Mucosa of gallbladder (tissue), 1 donor: ENCODE measurements around the gene KHK. TPM values are rescaled to one million over a fixed set of nuclear protein-coding genes. Genes with fewer than 3 reads are reported as not detected.

Source experiments
- DNase-seq: peaks from one replicate; pipeline ENCODE4 v3.0.0-alpha.2; 2020; ENCODE audit warnings: low spot score
- total RNA-seq: library from RNA; stranded (reverse); gene quantifications from one replicate; pipeline ENCODE4 v1.2.1, GENCODE V29; 2021
- donor health status: DM: no; HTN: no; CAD: no.

KHK gene
- total RNA-seq = 6.1 TPM

DNA sequence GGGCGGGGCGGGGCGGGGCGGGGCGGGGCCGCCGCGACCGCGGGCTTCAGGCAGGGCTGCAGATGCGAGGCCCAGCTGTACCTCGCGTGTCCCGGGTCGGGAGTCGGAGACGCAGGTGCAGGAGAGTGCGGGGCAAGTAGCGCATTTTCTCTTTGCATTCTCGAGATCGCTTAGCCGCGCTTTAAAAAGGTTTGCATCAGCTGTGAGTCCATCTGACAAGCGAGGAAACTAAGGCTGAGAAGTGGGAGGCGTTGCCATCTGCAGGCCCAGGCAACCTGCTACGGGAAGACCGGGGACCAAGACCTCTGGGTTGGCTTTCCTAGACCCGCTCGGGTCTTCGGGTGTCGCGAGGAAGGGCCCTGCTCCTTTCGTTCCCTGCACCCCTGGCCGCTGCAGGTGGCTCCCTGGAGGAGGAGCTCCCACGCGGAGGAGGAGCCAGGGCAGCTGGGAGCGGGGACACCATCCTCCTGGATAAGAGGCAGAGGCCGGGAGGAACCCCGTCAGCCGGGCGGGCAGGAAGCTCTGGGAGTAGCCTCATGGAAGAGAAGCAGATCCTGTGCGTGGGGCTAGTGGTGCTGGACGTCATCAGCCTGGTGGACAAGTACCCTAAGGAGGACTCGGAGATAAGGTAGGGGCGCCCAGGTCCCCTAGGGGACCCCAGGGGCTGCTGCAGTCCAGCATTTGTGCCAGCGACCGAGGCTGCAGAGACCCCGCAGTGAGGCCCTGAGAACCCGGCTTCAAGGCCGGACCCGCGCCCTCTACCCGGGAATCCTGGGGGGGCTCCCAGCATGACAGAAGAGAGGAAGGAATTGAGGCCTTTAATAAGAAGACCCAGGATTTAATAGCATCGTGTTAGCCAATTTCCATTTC is at the start of gene KHK:
Gene KHK (plus strand): TSS at position 49 of the 870 bp plus-strand sequence. CDS start 488 bp downstream, at position 537.
- DNase-seq = peak; percentile 28

DNA sequence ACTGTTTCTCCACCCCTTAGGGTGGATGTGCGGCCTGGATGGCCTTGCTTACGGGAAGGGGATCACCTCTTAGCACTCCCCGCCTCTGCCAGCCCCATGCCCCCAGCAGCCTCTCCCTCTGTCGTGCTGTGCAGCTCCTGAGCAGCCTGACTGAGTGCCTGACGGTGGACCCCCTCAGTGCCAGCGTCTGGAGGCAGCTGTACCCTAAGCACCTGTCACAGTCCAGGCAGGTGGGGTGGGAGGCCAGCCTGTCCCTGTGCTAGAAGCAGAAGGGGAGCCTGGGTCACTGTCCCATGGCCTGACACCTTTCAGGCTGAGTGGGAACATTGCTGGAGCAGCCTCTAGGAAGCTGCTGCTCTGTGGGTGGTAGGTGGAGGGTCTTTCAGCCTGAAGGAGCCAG is 48.6 kb upstream of the KHK start:
- no peak for DNase-seq

DNA sequence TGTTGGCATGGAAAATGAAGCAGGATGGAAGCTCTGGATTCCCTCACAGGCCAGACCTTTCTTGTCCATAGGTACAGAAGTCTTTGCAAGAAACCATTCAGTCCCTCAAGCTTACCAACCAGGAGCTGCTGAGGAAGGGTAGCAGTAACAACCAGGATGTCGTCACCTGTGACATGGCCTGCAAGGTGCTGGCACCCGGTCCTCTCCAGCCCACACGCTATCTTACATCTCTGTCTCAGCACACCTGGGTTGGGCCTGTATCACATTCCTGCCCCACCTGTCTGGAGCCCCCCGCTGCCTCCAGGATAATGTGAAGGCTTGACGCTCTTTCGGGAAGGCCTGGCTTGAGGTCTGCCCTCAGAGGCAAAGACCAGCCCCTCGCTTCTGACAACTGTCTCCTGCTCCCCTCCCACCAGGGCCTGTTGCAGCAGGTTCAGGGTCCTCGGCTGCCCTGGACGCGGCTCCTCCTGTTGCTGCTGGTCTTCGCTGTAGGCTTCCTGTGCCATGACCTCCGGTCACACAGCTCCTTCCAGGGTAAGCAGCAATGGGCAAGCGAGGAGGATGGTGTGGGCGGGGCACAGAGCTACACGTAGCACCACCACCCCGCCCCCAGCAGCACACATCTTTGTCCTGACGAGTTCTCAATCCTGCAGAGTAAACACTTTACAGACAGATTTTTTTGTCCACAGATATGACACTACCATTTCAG is 47.8 kb upstream of the KHK start:
- no peak for DNase-seq

DNA sequence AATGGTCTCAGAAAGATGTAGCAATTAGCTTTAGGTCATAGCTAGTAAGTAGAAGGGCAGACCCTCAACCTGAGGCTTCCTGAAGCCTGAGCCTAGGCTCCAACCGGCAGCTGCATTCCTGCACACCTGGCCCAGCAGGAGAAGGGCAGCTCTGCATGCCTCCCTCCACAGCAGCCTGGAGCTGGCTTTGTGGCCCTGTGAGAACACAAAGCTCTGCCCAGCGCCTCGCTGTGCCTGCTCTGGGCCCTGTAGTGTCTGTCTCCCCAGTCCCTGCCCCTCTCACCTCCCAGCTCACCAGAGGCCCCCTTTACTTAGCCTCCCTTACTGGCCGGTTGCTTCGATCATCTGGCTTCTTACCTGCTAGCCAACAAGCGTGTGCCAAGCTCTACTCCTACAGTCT is 47.1 kb upstream of the KHK start:
- DNase-seq = no peak

DNA sequence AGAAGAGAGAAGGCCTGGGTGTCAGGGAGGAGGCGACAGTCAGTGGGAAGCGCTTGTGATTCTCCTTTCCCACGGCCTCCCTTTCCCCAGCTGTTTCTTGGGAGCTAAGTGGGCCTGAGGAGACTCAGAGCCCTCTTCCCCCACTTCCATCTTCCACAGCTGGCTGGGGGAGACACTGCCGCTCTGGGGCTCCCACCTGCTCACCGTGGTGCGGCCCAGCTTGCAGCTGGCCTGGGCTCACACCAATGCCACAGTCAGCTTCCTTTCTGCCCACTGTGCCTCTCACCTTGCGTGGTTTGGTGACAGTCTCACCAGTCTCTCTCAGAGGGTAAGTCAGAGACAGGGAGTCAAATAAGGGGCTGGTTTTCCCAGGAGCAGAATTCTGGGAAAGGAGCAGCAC is 46.7 kb upstream of the KHK start:
- DNase-seq = no peak

DNA sequence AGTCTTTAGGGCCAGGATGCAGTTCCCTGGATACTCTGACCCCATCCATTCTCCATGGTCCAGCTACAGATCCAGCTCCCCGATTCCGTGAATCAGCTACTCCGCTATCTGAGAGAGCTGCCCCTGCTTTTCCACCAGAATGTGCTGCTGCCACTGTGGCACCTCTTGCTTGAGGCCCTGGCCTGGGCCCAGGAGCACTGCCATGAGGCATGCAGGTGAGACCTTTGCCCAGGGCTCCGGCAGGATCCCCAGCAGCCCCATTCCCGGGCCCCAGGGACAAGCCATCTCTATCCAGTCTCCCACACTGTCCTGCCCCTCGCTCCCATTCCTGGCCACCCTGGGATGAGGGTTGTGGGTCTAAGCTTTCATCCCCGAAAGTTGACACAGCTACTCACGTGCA is 46.3 kb upstream of the KHK start:
- no peak for DNase-seq

DNA sequence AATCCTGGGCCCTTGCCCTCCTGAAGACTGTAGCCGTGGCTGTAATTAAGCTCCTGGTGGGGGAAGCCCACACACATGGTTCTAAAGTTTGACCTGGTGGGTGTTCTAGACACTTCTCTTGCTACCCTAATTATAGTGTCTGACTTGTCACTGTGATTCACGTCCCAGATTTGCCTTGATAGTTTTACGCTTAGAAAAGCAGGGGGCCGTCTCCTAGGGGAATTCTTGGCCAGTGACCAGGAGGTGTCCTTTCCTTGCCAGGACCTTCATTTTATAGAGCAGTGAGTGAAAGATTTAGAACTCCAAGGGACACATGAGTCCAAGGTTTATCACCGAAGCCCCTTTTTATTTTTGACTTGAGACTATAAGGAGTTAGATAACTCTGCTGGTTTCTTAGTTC is 44.8 kb upstream of the KHK start:
- no peak for DNase-seq

DNA sequence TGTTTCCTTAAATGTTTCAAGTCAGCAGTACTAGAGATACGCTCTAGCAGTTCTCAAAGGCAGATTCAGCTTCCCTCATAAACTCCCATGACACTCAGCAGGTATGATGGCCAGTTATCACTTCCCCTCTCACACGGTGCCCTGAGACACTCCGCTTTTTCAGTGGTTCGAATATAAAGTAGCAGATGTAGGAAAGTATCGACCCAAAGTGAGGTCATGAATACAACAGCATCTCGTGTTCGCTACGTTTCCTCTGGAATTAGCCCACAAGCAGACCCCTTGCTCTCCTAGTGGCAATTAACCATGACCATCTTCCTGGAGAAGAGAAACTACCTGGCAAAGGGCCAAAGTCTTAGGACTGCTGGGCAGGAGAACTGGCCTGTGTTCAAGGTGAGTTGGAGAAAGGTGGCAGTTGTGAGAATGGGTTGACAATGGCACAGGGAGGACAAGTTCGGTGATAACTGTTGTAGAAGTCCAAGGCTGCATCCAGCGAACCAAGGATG is 44.4 kb upstream of the KHK start:
- no peak for DNase-seq

DNA sequence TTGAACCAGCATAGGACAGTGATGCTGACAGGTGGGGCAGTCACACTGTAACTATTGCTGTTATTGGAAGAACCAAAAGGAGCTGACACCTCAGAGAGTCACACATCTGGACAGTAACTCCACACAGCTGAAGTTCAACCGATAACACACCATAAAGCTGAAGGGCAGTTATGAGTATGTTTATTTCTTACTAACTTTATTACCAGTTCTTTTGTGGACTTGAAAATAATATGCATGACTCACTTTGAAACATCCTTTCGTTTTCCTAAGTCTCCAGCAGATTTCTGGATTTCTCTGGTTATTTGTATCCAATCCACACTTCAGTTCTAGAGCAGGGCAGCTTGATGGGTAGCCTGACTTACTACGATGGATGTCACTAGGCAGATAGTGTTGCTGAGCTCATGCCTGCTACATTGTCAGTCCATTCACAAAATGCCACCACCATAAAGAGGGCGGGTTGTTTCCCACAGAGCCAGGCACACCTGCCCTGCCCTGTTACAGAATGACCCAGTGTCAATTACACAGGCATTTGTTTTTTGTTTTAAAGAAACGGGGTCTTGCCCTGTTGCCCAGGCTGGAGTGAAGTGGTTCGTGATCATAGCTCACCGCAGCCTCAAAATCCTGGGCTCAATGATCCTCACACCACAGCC is 43.5 kb upstream of the KHK start:
- no peak for DNase-seq

DNA sequence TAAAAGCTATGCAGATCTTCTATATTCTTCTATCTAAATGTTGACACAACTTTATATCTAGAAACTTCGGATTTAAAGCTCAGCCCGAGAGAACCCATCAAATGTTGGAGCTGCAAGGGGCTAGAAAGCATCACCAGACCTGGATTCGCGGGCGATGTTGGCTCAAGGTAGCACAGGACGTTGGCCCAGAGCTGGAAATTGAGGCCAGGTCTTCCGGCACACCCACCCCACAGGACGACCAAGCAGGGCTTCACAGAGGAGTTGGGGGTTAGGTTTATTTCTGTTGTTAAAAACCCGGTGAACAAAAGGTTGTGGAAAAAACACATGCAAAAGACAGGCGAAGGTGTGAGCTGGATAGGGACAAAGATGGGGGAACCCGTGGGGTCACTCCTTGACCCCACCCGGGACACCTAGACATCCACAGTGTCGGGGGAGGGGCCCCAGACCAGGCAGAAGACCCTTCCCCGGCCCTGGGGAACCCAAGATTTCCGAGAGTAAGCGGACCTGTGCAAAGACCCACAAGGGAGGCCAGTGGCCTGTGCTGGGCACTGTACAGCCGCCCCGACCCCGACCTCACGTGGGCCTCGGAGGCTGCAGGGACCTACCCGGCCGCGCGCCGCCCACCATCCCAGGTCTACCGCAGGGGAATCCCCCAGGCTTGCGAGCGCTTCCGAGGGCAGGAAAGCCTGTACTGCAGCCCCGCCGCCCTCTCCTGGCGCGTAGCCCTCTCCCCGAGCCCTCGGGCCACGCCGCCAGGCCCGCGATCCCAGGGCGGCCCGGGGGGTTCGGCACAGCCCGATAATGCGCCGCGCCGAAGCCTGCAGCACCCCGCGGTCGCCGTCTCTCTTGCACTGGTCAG is 36.9 kb upstream of the KHK start:
- no peak for DNase-seq

DNA sequence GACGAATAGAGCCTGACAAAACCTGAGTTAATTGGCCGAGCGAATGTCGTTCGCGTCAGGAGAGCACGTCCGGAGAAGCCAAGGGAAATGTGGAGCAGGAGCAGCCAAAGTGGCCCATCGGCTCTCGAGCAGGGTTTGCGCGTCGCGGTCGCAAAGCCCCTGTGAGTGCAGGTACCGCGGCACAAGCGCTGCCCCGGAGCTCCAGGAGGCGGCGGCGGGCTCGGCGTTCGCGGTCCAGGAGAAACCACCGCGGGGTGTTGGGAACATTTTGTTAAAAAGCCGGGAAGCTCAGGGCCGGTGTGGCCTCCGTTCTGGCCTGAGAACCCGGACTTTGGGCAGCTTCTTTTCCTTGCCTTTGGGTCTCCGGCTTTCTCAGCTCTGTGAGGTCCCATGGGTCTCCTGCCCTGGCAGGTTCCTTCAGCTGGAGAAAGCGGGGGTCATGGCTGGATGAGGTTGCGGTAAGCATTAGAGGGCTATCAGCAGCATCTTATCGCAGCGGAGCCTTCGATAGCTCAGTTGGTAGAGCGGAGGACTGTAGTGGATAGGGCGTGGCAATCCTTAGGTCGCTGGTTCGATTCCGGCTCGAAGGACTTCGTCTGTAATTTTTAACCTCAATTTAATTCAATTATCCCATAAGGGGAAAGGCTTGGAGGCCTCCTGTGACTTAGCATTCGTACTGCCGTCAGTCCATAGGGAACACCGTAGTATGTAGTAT is 36.1 kb upstream of the KHK start:
- peak; percentile 94 for DNase-seq

DNA sequence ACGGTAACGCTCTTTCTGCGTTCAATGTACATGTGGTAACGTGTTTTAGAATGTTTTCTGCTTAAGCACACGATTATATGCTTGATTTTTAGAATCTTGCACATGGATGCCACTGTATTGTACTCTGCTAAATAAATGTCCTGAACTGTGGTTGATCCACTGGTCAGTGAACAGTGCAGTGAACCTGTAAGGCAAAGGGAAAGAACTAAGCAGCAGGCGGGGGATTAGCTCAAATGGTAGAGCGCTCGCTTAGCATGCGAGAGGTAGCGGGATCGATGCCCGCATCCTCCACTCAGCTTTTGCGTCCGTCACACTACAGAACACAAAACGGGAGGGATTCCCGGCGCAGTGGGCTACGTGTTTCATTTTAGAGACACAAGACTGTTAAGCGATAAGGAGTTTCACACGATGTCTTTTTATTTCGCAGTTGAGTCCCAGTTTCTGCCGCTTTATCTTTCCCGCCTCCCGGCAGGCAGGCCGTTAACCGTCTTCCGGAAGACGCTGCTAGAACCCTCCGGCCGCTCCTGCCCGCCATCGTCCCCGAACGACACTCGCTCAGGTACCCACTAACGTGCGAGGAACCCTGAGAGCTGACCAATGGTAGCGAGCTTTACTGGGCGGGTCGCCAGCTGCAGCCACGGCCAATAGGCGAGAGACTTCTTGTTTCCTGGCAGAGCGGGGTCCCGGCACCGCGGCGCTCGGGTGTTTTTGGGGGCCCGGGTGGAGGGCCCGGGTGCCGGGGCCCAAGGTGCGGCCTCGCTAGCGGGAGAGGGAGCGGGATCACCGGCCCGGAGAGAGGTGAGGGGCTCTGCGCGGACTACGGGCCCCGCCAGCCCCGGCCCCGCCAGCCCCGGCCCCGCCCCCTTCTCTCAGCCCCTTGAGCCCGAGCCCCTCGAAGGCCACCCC is 35.3 kb upstream of the KHK start, which contains the start of gene AGBL5:
Gene AGBL5 (plus strand): TSS at position 673 of the 906 bp plus-strand sequence. CDS start 1,291 bp downstream, outside the sequence.
- peak; percentile 96 for DNase-seq

DNA sequence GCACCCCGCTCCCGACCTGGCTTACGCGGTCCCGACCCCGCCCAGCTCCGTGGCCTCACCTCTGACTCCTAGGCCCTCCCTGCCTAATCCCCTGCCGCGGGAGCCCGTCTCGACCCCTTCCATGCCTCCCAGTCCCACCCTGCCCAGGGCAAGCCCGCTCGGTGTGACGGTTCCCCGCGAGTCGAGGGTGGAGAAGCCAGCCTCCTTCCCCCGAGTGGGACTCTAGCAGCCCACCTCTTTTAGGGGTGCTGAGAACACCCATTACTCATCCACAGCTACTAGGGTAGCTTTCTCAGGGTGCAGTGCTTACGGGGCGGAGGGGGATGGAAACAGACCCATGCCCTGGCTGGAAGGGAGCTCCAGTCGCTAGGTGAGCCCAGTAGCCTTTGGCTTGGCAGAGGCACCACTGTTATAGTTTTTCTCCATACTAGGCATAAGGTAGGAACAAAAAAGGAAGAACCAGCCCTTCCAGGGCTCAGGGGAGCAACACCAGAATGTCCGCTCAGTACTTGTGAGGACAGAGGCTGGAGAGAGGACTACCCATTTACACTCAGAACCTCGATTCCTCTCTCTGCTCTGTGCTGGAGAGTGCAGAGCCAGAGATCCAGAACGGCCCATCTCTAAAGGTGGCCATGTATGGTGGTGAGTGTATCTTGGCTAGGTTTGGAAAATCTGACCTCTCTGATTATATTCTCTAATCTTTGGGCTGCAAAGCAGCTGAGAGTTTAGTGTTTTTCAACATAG is 34.5 kb upstream of the KHK start:
- DNase-seq = no peak

DNA sequence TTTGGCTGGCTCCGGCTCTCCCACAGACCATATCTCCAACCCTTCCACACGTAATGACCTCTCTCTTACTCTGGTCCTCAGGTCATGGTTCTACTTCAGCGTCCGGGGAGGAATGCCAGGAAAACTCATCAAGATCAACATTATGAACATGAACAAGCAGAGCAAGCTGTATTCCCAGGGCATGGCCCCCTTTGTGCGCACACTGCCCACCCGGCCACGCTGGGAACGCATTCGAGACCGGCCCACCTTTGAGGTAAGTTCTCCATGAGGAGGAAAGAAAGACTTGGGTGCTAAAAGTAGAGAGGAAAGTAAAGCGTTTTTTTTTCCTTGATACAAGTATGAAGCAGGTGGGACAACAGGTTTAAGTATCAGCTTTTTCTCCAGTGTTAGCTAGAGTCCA is 33.3 kb upstream of the KHK start:
- DNase-seq = no peak

DNA sequence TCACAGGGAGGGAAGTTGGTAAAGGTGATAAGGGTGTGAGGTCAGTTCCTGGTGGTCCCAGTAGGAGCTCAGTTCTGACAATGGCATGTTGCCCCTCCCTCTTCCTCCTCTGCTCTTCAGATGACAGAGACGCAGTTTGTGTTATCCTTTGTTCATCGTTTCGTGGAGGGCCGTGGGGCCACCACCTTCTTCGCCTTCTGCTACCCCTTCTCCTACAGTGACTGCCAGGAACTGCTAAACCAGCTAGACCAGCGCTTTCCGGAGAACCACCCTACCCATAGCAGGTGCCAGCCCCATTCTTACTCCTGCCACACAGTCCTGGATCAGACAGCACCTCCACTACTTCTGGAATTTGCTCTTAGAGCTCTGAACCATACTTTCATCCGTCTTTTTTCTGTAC is 32.8 kb upstream of the KHK start:
- DNase-seq = no peak

DNA sequence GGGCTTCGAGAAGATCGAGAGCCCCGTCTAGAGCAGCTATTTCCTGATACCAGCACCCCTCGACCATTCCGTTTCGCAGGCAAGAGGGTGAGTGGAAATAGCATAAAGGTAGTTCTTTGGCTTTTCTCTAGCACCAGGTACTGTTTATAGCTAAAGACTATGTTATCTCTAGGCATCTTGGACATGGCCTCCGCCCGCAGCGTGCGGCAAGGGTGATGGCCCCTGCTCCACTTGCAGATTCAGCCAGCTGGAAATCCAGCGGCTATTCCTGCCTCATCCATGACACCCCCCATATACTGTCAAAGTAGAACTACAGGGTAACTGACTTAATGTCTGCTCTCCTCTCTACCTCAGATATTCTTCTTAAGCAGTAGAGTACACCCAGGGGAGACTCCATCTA is 31.9 kb upstream of the KHK start:
- no peak for DNase-seq

DNA sequence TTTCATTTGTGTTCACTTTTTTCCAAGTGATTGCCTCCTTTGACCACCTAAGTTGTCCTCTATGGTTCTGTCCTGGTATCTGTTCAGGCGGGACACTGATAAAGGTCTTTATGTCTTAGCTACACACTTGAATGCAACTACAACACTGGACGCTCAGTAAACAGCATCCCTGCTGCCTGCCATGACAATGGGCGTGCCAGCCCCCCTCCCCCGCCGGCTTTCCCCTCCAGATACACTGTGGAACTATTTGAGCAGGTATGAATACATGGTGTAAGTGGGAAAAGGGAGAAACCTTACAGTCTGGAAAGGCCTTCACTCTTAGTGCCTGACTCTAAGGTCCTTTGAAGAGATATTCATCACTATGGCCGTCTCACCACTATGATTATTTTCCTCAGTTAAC is 29.4 kb upstream of the KHK start:
- no peak for DNase-seq

DNA sequence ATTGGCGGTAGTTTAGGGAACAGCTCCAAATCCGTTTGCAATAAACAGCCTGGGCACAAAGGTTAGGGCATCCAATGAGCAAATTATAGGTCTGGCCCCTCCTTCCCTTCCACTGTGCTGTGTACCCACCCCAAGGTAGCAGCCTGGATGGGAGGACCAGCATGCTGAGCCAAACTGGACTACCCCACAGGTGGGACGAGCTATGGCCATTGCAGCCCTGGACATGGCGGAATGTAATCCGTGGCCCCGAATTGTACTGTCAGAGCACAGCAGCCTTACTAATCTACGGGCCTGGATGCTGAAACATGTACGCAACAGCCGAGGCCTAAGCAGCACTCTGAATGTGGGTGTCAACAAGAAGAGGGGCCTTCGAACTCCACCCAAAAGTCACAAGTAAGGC is 28.4 kb upstream of the KHK start:
- DNase-seq = no peak
